GM21619 (cell line): ENCODE results near the gene RAPGEF5.

Experiments
- ATAC-seq: cut with Tn5 transposase; IDR thresholded peaks from one replicate; pipeline ENCODE4 v1.9.1; 2021; ENCODE audit not compliant: unreplicated experiment

Gene RAPGEF5

DNA sequence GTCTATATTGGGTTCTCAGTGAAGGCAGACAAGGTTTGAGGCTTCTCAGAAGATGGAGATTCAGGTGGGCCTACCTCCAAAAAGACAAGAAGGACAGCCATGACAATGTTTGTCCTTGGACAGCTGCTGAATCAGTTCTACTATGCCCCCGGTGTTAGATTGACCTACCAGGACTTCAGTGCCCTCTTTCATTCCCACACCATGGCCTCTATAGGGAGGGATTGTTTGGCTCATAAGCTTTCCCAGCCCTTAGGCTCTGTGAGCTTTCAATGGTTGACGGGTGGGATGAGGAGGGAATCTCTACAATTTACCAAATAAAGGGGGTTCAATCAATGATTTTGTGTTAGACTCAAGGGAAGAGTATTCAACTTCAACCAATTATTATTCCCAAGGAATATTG lies 23.4 kb upstream of the RAPGEF5 start:
- ATAC-seq = no peak

DNA sequence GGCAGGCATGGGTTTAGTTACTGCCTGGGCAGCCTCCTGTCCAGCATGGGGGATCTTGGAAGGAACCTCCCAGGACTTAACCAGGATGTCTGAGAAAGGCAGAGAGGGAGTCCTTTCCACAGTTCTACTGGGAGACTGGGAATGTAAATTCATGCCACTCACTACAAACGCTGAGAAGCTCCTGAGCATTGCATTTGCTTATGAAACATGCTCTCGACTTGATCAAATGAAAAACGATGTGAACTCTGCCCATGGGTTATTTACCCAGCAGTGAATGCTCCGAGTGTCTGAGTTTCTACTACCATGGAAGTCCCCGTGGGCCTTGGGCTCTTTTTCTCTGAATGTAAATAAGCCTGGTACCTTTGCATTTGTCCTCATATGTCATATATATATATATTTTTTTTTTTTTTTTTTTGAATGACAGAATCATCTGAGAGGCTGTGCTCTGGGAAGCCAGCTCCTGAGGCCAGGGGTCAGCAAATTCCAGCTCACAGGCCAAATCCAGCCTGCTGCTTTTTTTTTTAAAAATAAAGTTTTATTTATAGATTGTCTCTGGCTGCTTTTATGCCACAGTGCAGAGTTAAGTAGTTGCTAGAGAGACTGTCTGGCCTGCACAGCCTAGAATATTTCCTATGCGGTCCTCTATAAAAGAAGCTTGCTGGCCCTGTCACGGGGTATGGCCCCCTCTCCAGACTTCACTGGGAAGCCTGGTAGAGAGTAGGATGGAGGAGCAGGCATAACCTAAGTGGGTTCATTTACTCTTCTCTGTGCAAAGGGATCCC lies 21.4 kb upstream of the RAPGEF5 start:
- ATAC-seq = no peak

DNA sequence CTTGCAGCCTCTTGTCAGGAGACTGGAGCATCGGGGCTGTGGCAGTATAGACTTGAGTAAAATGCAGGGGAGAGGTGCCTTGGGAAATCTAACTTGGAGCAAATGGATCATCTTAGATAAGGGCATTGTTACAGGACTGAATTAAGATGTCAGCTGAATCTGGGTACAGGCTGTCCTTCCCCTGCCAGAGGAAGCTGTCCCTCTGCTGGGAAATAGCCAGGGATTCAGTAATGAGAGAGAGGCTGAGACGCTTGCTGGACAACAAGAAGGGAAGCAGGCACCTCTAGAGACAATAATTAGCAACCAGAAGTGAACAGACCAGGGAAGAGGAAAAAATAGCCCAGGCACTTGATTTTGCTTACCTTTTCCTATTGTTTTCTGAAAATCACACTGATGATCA lies 20.7 kb upstream of the RAPGEF5 start:
- no peak for ATAC-seq

DNA sequence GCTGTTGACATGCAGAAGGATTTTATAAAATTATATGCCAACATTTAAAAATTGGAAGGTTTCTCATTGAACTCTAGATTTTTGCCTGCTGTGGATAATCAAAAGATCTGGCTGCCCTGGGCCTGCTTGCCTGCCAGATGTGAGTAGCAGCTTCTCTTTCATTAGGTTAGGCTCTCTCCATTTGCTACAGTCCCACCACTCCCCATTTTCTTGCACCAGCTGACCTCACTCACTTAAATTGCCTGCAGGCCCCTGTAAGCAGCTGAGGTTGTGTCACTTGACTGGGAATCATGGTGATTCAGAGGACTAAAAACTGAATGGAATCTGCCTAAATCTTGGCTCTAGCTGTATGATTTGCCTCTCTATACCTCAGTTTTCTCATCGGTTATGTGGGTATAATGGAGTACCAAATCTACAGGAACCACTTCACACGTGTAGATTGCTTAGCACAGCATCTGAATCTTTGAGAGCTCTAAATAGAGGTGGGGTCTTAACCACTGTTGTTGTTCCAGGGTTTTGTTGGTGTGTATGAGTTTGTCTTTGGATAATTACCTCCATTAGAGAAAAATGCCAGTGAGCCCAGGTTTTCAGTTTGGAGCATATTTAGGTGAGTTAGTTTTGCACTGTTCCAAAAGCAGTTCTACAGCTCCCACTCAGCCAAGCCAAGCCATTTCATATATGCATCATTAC lies 18.6 kb upstream of the RAPGEF5 start:
- no peak for ATAC-seq

- no peak for ATAC-seq
Measured at GRCh38 chr7:22373911-22374310, 17.0 kb upstream of the RAPGEF5 start.

- no peak for ATAC-seq
Measured at GRCh38 chr7:22373388-22373787, 16.4 kb upstream of the RAPGEF5 start.

- ATAC-seq = no peak
Measured at GRCh38 chr7:22372863-22373262, 15.9 kb upstream of the RAPGEF5 start.

GRCh38 chr7:22371878-22372277 lies 14.9 kb upstream of the RAPGEF5 start:
- no peak for ATAC-seq

DNA sequence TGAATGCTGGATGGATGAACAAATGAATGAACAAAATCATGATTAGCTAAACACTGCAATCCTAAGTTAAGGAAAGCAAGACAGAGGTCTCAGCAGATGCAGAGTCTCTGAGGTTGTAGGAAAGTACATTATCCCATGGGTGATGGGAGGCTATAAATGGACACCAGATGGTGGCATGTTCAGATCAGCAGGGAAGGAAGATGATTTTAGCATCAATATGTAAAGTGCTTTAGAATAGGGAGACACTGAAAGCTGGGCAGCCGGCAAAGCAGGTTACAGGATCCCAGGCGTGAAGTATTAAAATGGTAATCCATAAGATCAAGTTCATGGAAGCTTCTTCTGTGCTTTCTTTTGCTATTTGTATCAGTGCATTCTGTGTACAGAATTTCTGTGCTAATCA lies 7.9 kb upstream of the RAPGEF5 start:
- no peak for ATAC-seq

DNA sequence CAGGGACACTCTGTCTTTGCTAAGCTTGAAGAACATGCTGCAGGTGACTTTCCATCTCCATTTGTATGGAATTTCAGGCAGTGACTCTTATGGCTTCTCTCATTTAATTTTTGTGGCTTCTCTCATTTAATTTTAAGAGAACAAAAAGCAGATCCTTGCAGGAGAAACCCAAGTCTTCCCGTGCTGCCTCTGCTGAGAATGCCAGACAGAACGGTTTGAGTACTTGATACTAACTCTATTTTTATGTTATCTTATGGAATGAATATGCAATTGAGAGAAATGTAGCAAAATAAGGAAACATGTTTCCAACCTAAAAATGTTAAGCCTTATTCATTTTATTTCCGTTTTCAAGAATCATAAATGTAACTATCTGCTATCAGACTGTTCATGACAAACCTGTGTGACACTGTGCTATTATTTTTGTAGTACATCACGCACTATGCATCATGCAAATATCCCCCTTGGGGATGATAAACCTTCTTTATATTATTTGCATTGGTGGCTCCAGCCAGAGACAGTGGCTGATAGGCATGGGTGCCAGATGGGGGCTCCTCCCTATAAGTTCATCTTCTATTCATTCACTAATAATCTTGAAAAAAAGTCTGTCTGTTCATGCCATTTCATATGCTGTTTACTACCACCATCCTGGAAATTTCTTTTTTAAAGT lies 6.9 kb upstream of the RAPGEF5 start:
- ATAC-seq = no peak

GRCh38 chr7:22361795-22362194 lies 4.8 kb upstream of the RAPGEF5 start:
- no peak for ATAC-seq

GRCh38 chr7:22361320-22361719 lies 4.4 kb upstream of the RAPGEF5 start:
- no peak for ATAC-seq

DNA sequence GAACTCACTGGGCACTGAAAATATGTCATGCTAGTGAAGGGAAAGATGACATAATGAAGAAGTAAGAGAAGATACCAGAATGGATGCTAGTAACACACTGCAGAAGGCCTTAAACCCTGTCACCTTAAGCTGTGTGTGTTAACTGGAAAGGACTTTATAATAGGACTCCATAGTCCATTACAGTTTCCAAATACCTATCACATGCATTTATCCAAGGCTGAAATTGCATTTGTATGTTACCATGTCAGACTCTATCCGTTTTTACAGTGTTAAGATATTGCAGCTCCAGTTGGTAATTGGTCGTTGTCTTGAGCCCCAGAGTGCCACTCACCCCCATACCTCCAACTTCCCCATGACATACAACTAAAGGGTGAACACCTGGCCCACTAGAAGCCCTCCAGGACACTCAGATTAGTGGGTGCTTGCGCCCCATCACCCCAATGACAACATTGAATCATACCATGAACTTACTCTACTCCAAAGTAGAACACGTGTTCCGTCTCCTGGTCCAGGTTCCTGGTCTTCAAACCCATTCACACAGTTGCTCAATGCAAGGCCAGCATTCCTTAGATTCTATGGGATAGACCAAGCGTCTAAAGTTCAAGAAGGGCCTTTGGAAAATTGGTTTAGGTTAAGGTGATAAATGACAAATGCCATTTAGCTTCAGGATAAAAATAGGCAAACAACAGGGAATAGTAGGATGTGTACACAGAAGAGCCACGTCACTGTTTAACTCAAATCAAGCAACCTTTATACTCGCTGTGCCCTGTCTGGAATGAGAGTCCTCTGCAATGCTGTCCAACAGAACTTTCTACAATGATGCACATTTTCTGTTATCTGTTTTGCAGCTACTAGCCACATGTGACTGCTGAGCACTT lies 2.1 kb upstream of the RAPGEF5 start:
- ATAC-seq = no peak

DNA sequence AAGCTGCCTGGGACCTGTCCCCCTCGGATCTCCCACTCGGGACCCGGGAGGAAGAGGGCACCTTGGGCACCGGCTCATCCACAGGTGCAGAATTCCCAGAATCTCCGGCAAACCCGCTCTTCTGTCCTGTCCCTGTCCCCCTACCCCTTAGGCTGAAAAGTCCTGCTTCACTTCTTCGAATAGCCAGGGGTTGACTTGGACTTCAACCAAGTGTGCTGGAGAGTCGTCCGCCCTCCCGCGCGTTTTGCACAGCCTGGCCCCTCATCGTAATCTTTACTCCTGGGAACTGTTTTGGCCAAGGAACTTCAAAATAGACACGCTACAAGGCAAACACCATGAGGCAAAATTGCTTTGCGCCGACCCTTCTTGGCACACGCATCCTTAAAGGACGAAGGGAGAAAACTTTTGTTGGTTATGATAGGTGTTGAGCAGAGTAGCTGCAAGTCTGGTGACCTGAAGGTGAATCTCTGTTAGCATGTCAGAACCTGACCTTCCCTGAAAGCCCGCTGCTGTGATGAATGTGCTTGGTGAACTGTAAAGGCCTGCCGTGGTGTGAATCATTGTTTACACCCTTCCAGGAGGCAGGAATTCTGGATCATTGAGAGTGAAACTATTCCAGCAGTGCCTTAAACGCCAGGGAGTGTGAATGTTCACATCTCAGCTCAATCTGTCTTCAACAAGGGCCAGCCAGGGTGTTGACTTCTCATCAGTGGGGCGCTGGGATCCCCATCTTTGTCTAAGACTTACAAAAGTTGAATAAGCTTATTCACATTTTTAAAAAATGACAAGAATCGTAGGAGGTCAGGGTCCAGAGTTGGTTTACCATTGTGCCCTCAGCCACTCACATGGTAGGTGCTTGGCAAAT lies 589 bp upstream of the RAPGEF5 start:
- ATAC-seq = no peak

GRCh38 chr7:22356010-22356691 lies 803 bp downstream of the RAPGEF5 start:
- ATAC-seq = peak; percentile 24

GRCh38 chr7:22355620-22356009 lies 1.3 kb downstream of the RAPGEF5 start:
- no peak for ATAC-seq

- ATAC-seq = no peak
Measured at GRCh38 chr7:22354462-22354861, 2.5 kb downstream of the RAPGEF5 start.

GRCh38 chr7:22352887-22353286 lies 4.1 kb downstream of the RAPGEF5 start:
- ATAC-seq = no peak

GRCh38 chr7:22351878-22352277 lies 5.1 kb downstream of the RAPGEF5 start:
- no peak for ATAC-seq

GRCh38 chr7:22351329-22351692 lies 5.6 kb downstream of the RAPGEF5 start:
- ATAC-seq = peak; percentile 63
